GM19240 (cell line): ENCODE results near the gene EFNA2.

ENCODE experiments used
- DNase-seq: peaks from one replicate; pipeline ENCODE4 v3.0.0; 2011; ENCODE audit warnings: low spot score; ENCODE audit not compliant: insufficient read length

EFNA2 gene

GRCh38 chr19:1259876-1260748 lies 25.6 kb upstream of the EFNA2 start:
- no peak for DNase-seq

GRCh38 chr19:1260749-1261537 lies 24.7 kb upstream of the EFNA2 start:
- peak; percentile 94 for DNase-seq

GRCh38 chr19:1261538-1261797 lies 24.2 kb upstream of the EFNA2 start:
- no peak for DNase-seq

- no peak for DNase-seq
These were observed 23.7 kb upstream of the EFNA2 start for GRCh38 chr19:1261798-1262622.

- DNase-seq: no peak
These were observed 23.0 kb upstream of the EFNA2 start for GRCh38 chr19:1262623-1263123.

- no peak for DNase-seq
These were observed 22.5 kb upstream of the EFNA2 start for GRCh38 chr19:1263188-1263587.

- no peak for DNase-seq
These were observed 20.7 kb upstream of the EFNA2 start for GRCh38 chr19:1264801-1265614.

- DNase-seq: no peak
These were observed 20.0 kb upstream of the EFNA2 start for GRCh38 chr19:1265615-1266128.

GRCh38 chr19:1266129-1266915 lies 19.4 kb upstream of the EFNA2 start:
- DNase-seq: no peak

- no peak for DNase-seq
These were observed 18.7 kb upstream of the EFNA2 start for GRCh38 chr19:1266916-1267476.

- no peak for DNase-seq
These were observed 18.0 kb upstream of the EFNA2 start for GRCh38 chr19:1267477-1268225.

GRCh38 chr19:1268226-1269064 lies 17.2 kb upstream of the EFNA2 start:
- no peak for DNase-seq

- peak; percentile 97 for DNase-seq
These were observed 16.6 kb upstream of the EFNA2 start, which contains the start of gene CIRBP for GRCh38 chr19:1269065-1269477. TSS of gene CIRBP (plus strand) at chr19:1269332. CDS start at chr19:1270934, 1,602 bp downstream.

GRCh38 chr19:1269478-1270212 lies 16.0 kb upstream of the EFNA2 start:
- no peak for DNase-seq

GRCh38 chr19:1270213-1270853 lies 15.3 kb upstream of the EFNA2 start:
- no peak for DNase-seq

GRCh38 chr19:1270854-1271527 lies 14.7 kb upstream of the EFNA2 start:
- DNase-seq: no peak
